PC-3 (cell line): Measurements from ENCODE around the gene NACC2. TPM values are rescaled to one million over a fixed set of nuclear protein-coding genes. Genes with fewer than 3 reads are reported as not detected.

Source experiments
- ATAC-seq: fragments of 200-7000 bp; cut with Tn5 transposase; 2 replicates; pipeline ENCODE4 v1.9.1; 2020; ENCODE audit warnings: mild to moderate bottlenecking, moderate library complexity
- BruUV-seq: library from RNA; stranded (reverse); fragments of 400-500 nt; replicated peaks from 2 replicates; lab custom pipeline; 2021; lab: Mats Ljungman, UMichigan
- CTCF ChIA-PET: fragments of 300-600 bp; sonication (Branson Sonifier 250); formaldehyde crosslinking; loops from one replicate; lab custom pipeline; 2022; ENCODE audit warnings: antibody characterized with exemption; lab: Charles Lee
- POLR2A ChIA-PET: fragments of 300-600 bp; sonication (Branson Sonifier 250); formaldehyde crosslinking; loops from one replicate; lab custom pipeline; 2022; ENCODE audit warnings: antibody characterized with exemption; ENCODE audit not compliant: unreplicated experiment; lab: Charles Lee
- DNase-seq: peaks from one replicate; pipeline ENCODE4 v3.0.0-alpha.2; 2015
- H2AFZ ChIP-seq: fragments of 300-600 bp; sonication (generic); 2 replicates; pipeline ENCODE4 v1.6.0; 2016; ENCODE audit warnings: antibody characterized with exemption, low read length
- H3F3A ChIP-seq: fragments of 300-600 bp; sonication (generic); one replicate; pipeline ENCODE4 v1.6.0; 2017; ENCODE audit warnings: antibody characterized with exemption, low read length, control low read depth, mild to moderate bottlenecking; ENCODE audit not compliant: unreplicated experiment
- H3K27ac ChIP-seq: fragments of 300-600 bp; sonication (generic); 2 replicates; pipeline ENCODE4 v1.5.1; 2016; ENCODE audit warnings: mild to moderate bottlenecking, low read length
- H3K27me3 ChIP-seq: fragments of 300-600 bp; sonication (generic); 2 replicates; pipeline ENCODE4 v1.6.1; 2016; ENCODE audit warnings: low read length, mixed read lengths
- H3K36me3 ChIP-seq: fragments of 300-600 bp; sonication (generic); 2 replicates; pipeline ENCODE4 v1.6.1; 2016; ENCODE audit warnings: low read depth, mixed run types, low read length, mixed read lengths
- H3K4me1 ChIP-seq: fragments of 300-600 bp; sonication (generic); 2 replicates; pipeline ENCODE4 v1.5.1; 2016; ENCODE audit warnings: low read length; ENCODE audit not compliant: insufficient read depth
- H3K4me2 ChIP-seq: fragments of 300-600 bp; sonication (generic); 2 replicates; pipeline ENCODE4 v1.6.0; 2016; ENCODE audit warnings: low read length
- H3K4me3 ChIP-seq: fragments of 300-600 bp; sonication (generic); 2 replicates; pipeline ENCODE4 v1.5.1; 2016; ENCODE audit warnings: mild to moderate bottlenecking, low read length, mixed read lengths
- H3K79me2 ChIP-seq: fragments of 300-600 bp; sonication (generic); 2 replicates; pipeline ENCODE4 v1.6.1; 2017; ENCODE audit warnings: low read length, mixed read lengths
- H3K9ac ChIP-seq: fragments of 300-600 bp; sonication (generic); 2 replicates; pipeline ENCODE4 v1.6.0; 2016; ENCODE audit warnings: mild to moderate bottlenecking, low read length
- H3K9me2 ChIP-seq: fragments of 300-600 bp; sonication (generic); replicated peaks from 2 replicates; pipeline ENCODE4 v1.6.1; 2016; ENCODE audit warnings: mixed run types, low read length, mixed read lengths
- H3K9me3 ChIP-seq: fragments of 300-600 bp; sonication (generic); 2 replicates; pipeline ENCODE4 v1.6.1; 2016; ENCODE audit warnings: low read length, mixed read lengths
- H4K20me1 ChIP-seq: fragments of 300-600 bp; sonication (generic); 2 replicates; pipeline ENCODE4 v1.6.1; 2016; ENCODE audit warnings: low read length, mixed read lengths
- CTCF ChIP-seq: fragments of 300-600 bp; sonication (generic); conservative IDR thresholded peaks from 2 replicates; pipeline ENCODE4 v1.5.1; 2017; ENCODE audit warnings: antibody characterized with exemption, low read depth, mild to moderate bottlenecking, low read length
- EZH2 ChIP-seq: fragments of 300-600 bp; sonication (generic); IDR thresholded peaks from one replicate; pipeline ENCODE4 v1.6.1; 2017; ENCODE audit warnings: antibody characterized with exemption, mild to moderate bottlenecking, low read length; ENCODE audit not compliant: unreplicated experiment
- EZH2phosphoT487 ChIP-seq: fragments of 300-600 bp; sonication (generic); IDR thresholded peaks from 2 replicates; pipeline ENCODE4 v1.6.1; 2018; ENCODE audit warnings: mild to moderate bottlenecking, antibody characterized with exemption, low read length, borderline replicate concordance
- intact Hi-C: fragments of 100-400 bp; cut with micrococcal nuclease; formaldehyde crosslinking; loops from 2 replicates; pipeline ENCODE4 v1.9.0; 2023
- total RNA-seq: library from RNA; depleted of rRNA; stranded (reverse); fragments of >200 nt; gene quantifications from 2 replicates; pipeline ENCODE4 v1.2.3, GENCODE V29; 2014

The NACC2 gene
- total RNA-seq, 1 experiment from 2014 or later: 12.3 TPM

GRCh38 chr9:136107953-136108647 is 13.0 kb upstream of the NACC2 start:
- Histone ChIP-seq H2AFZ (no peak overlapping the region), H3K4me1 (peaks cover 15% of the 10 kb centered on the region), H3K4me3 (no peak overlapping the region), H3K9ac (no peak overlapping the region), H3K4me2 (no peak overlapping the region), H3F3A (no peaks in the 10 kb centered on the region), H3K9me2 (no peaks in the 10 kb centered on the region), H4K20me1 (no peaks in the 10 kb centered on the region), H3K27me3 (no peaks in the 10 kb centered on the region), H3K9me3 (no peaks in the 10 kb centered on the region), H3K36me3 (no peaks in the 10 kb centered on the region), H3K27ac (no peak overlapping the region), H3K79me2 (no peaks in the 10 kb centered on the region)
- TF ChIP-seq EZH2phosphoT487 (no peak), EZH2 (no peak), CTCF (no peak)
- BruUV-seq: no TSS peak
- ATAC-seq: no peak
- ChIA-PET POLR2A (no interaction called here), CTCF (interaction anchor here (0.6 kb wide), 1 partner anchor 19 kb away, joined by 4 read pairs; no protein-coding TSS in a partner anchor)
- DNase-seq: no peak
- intact Hi-C loops: no loop called here

GRCh38 chr9:136107155-136107952 is 12.3 kb upstream of the NACC2 start:
- H3K79me2 ChIP-seq: no peaks in the 10 kb centered on the region
- no peaks in the 10 kb centered on the region for H4K20me1 ChIP-seq
- no TSS peak for BruUV-seq
- ChIA-PET POLR2A (no interaction called here), CTCF (interaction anchor here (0.6 kb wide), 1 partner anchor 18 kb away, joined by 4 read pairs; no protein-coding TSS in a partner anchor)
- no peak for DNase-seq
- peaks cover 15% of the 10 kb centered on the region for H3K4me1 ChIP-seq
- H3F3A ChIP-seq: no peaks in the 10 kb centered on the region
- no peaks in the 10 kb centered on the region for H3K36me3 ChIP-seq
- H3K9ac ChIP-seq: no peak overlapping the region
- H3K4me3 ChIP-seq: no peak overlapping the region
- no peak for ATAC-seq
- no peak overlapping the region for H3K27ac ChIP-seq
- no peaks in the 10 kb centered on the region for H3K9me2 ChIP-seq
- no peaks in the 10 kb centered on the region for H3K9me3 ChIP-seq
- no peaks in the 10 kb centered on the region for H3K27me3 ChIP-seq
- no peak overlapping the region for H3K4me2 ChIP-seq
- no peak for TF ChIP-seq EZH2phosphoT487
- no peak for TF ChIP-seq EZH2
- TF ChIP-seq CTCF: no peak
- intact Hi-C loops: no loop called here
- no peak overlapping the region for H2AFZ ChIP-seq
